ENCODE results near the gene GPR61.

GPR61 gene

GRCh38 chr1:109508873-109509175 is 30.8 kb upstream of the GPR61 start:
- no peak for DNase-seq (ENCODE audit: low spot score)

GRCh38 chr1:109509176-109510134 is 30.2 kb upstream of the GPR61 start, which contains the start of gene AMIGO1:
Gene AMIGO1, minus strand, starts transcription at chr1:109509727. Its CDS starts 815 bp downstream, at chr1:109508912.
- peak; percentile 96 for DNase-seq (ENCODE audit: low spot score)

GRCh38 chr1:109513110-109513710 is 26.5 kb upstream of the GPR61 start:
- no peak for DNase-seq (ENCODE audit: low spot score)

GRCh38 chr1:109514846-109515245 is 24.8 kb upstream of the GPR61 start:
- no peak for DNase-seq (ENCODE audit: low spot score)

GRCh38 chr1:109516872-109517271 is 22.8 kb upstream of the GPR61 start:
- DNase-seq (ENCODE audit: low spot score) = no peak

GRCh38 chr1:109517337-109517736 is 22.3 kb upstream of the GPR61 start:
- DNase-seq (ENCODE audit: low spot score) = no peak

GRCh38 chr1:109521002-109521951 is 18.4 kb upstream of the GPR61 start:
- DNase-seq (ENCODE audit: low spot score) = no peak

- no peak for DNase-seq (ENCODE audit: low spot score)
These were observed 17.6 kb upstream of the GPR61 start for GRCh38 chr1:109522026-109522425.

- DNase-seq (ENCODE audit: low spot score) = no peak
These were observed 16.0 kb upstream of the GPR61 start for GRCh38 chr1:109523706-109524105.

- DNase-seq (ENCODE audit: low spot score) = no peak
These were observed 12.4 kb upstream of the GPR61 start for GRCh38 chr1:109527098-109527811.

GRCh38 chr1:109527846-109528695 is 11.6 kb upstream of the GPR61 start:
- no peak for DNase-seq (ENCODE audit: low spot score)

- no peak for DNase-seq (ENCODE audit: low spot score)
These were observed 11.0 kb upstream of the GPR61 start for GRCh38 chr1:109528712-109529111.

- DNase-seq (ENCODE audit: low spot score) = no peak
These were observed 9.7 kb upstream of the GPR61 start for GRCh38 chr1:109529881-109530456.

- DNase-seq (ENCODE audit: low spot score) = no peak
These were observed 9.1 kb upstream of the GPR61 start for GRCh38 chr1:109530457-109531087.

- no peak for DNase-seq (ENCODE audit: low spot score)
These were observed 8.3 kb upstream of the GPR61 start for GRCh38 chr1:109531380-109531779.

GRCh38 chr1:109531826-109532364 is 7.8 kb upstream of the GPR61 start:
- no peak for DNase-seq (ENCODE audit: low spot score)

GRCh38 chr1:109532365-109533136 is 7.1 kb upstream of the GPR61 start:
- peak; percentile 91 for DNase-seq (ENCODE audit: low spot score)

- no peak for DNase-seq (ENCODE audit: low spot score)
These were observed 5.3 kb upstream of the GPR61 start for GRCh38 chr1:109534307-109534858.

Data from iPS-NIHi11 (cell line).